ENCODE measurements around the gene ADAMTS8. TPM values are rescaled to one million over a fixed set of nuclear protein-coding genes. Genes with fewer than 3 reads are reported as not detected.

The ADAMTS8 gene
- total RNA-seq, 1 donor from 2014 or later = not detected

- intact Hi-C loops (cut with micrococcal nuclease) = no loop called here
Measured at GRCh38 chr11:130421199-130421585, 7.2 kb downstream of the ADAMTS8 start.

- intact Hi-C loops (cut with micrococcal nuclease) = no loop called here
Measured at GRCh38 chr11:130420478-130421198, 7.8 kb downstream of the ADAMTS8 start.

GRCh38 chr11:130418756-130419155 lies 9.7 kb downstream of the ADAMTS8 start:
- intact Hi-C loops (cut with micrococcal nuclease) = no loop called here

GRCh38 chr11:130418210-130418609 lies 10.2 kb downstream of the ADAMTS8 start:
- intact Hi-C loops (cut with micrococcal nuclease) = no loop called here

- intact Hi-C loops (cut with micrococcal nuclease) = no loop called here
Measured at GRCh38 chr11:130416906-130417305, 11.5 kb downstream of the ADAMTS8 start.

- intact Hi-C loops (cut with micrococcal nuclease) = no loop called here
Measured at GRCh38 chr11:130416530-130416882, 11.9 kb downstream of the ADAMTS8 start.

GRCh38 chr11:130415731-130416529 lies 12.5 kb downstream of the ADAMTS8 start:
- intact Hi-C loops (cut with micrococcal nuclease) = no loop called here

- intact Hi-C loops (cut with micrococcal nuclease) = no loop called here
Measured at GRCh38 chr11:130414107-130415080, 14.0 kb downstream of the ADAMTS8 start.

- intact Hi-C loops (cut with micrococcal nuclease) = no loop called here
Measured at GRCh38 chr11:130413405-130414106, 14.9 kb downstream of the ADAMTS8 start.

GRCh38 chr11:130411223-130411622 lies 17.2 kb downstream of the ADAMTS8 start:
- intact Hi-C loops (cut with micrococcal nuclease) = no loop called here

- intact Hi-C loops (cut with micrococcal nuclease) = no loop called here
Measured at GRCh38 chr11:130409594-130410388, 18.6 kb downstream of the ADAMTS8 start.

GRCh38 chr11:130408901-130409300 lies 19.5 kb downstream of the ADAMTS8 start:
- intact Hi-C loops (cut with micrococcal nuclease) = no loop called here

- intact Hi-C loops (cut with micrococcal nuclease) = no loop called here
Measured at GRCh38 chr11:130408401-130408890, 20.0 kb downstream of the ADAMTS8 start.

- intact Hi-C loops (cut with micrococcal nuclease) = no loop called here
Measured at GRCh38 chr11:130407978-130408377, 20.4 kb downstream of the ADAMTS8 start.

GRCh38 chr11:130405428-130405827 lies 23.0 kb downstream of the ADAMTS8 start:
- intact Hi-C loops (cut with micrococcal nuclease) = no loop called here

GRCh38 chr11:130404727-130405126 lies 23.7 kb downstream of the ADAMTS8 start:
- intact Hi-C loops (cut with micrococcal nuclease) = no loop called here

GRCh38 chr11:130403967-130404366 lies 24.4 kb downstream of the ADAMTS8 start:
- intact Hi-C loops (cut with micrococcal nuclease) = no loop called here

- intact Hi-C loops (cut with micrococcal nuclease) = no loop called here
Measured at GRCh38 chr11:130403271-130403804, 25.1 kb downstream of the ADAMTS8 start.

- intact Hi-C loops (cut with micrococcal nuclease) = no loop called here
Measured at GRCh38 chr11:130402570-130402969, 25.8 kb downstream of the ADAMTS8 start.

All from T-helper 1 cell treated with Interleukin-12 subunit alpha and Interleukin-12 subunit beta and Interleukin-4 antibody, amounts not matched to agents 30 ng/mL and 1 ng/mL, for 36 hours (primary cell).